ENCODE data around the gene SPRY4. TPM values are rescaled to one million over a fixed set of nuclear protein-coding genes. Genes with fewer than 3 reads are reported as not detected.
"Not testable (repeated sequence)": the region's sequence is repeated elsewhere in the genome, so short reads cannot be mapped to it uniquely, and the experiment has no call there.

SPRY4 gene
- total RNA-seq, 1 donor from 2014 or later: 36.9 TPM

GRCh38 chr5:142356716-142357468 lies 32.1 kb upstream of the SPRY4 start:
- Histone ChIP-seq H3K36me3 (ENCODE audit: control insufficient read depth, insufficient read depth, low read length) (no peaks in the 10 kb centered on the region), H3K4me3 (ENCODE audit: low read depth, low read length) (peak overlapping the region; percentile 50), H3K27me3 (ENCODE audit: control insufficient read depth, insufficient read depth, low read length) (no peaks in the 10 kb centered on the region)
- no peak for TF ChIP-seq CTCF (IDR thresholded peaks at IDR 0.05; ENCODE audit: insufficient read depth, low read length, poor library complexity, severe bottlenecking)
- DNase-seq (ENCODE audit: low read depth): peak; percentile 65

GRCh38 chr5:142356349-142356715 lies 31.5 kb upstream of the SPRY4 start:
- DNase-seq (ENCODE audit: low read depth): no peak
- H3K36me3 ChIP-seq (ENCODE audit: control insufficient read depth, insufficient read depth, low read length): no peaks in the 10 kb centered on the region
- TF ChIP-seq CTCF (IDR thresholded peaks at IDR 0.05; ENCODE audit: insufficient read depth, low read length, poor library complexity, severe bottlenecking): no peak
- no peaks in the 10 kb centered on the region for H3K27me3 ChIP-seq (ENCODE audit: control insufficient read depth, insufficient read depth, low read length)
- H3K4me3 ChIP-seq (ENCODE audit: low read depth, low read length): peak overlapping the region; percentile 50

GRCh38 chr5:142353071-142353472 lies 28.3 kb upstream of the SPRY4 start:
- DNase-seq (ENCODE audit: low read depth): no peak
- H3K27me3 ChIP-seq (ENCODE audit: control insufficient read depth, insufficient read depth, low read length): no peaks in the 10 kb centered on the region

GRCh38 chr5:142350021-142350420 lies 25.2 kb upstream of the SPRY4 start:
- no peak overlapping the region for H3K4me3 ChIP-seq (ENCODE audit: low read depth, low read length)
- no peak for DNase-seq (ENCODE audit: low read depth)
- no peaks in the 10 kb centered on the region for H3K27me3 ChIP-seq (ENCODE audit: control insufficient read depth, insufficient read depth, low read length)
- TF ChIP-seq CTCF (IDR thresholded peaks at IDR 0.05; ENCODE audit: insufficient read depth, low read length, poor library complexity, severe bottlenecking): no peak
- no peaks in the 10 kb centered on the region for H3K36me3 ChIP-seq (ENCODE audit: control insufficient read depth, insufficient read depth, low read length)

More at GRCh38 chr5:142353071-142353472, 28.3 kb upstream of the SPRY4 start:
- no peak for TF ChIP-seq CTCF (IDR thresholded peaks at IDR 0.05; ENCODE audit: insufficient read depth, low read length, poor library complexity, severe bottlenecking)
- Histone ChIP-seq H3K36me3 (ENCODE audit: control insufficient read depth, insufficient read depth, low read length) (no peaks in the 10 kb centered on the region), H3K4me3 (ENCODE audit: low read depth, low read length) (no peak overlapping the region)

- no peak for TF ChIP-seq CTCF (IDR thresholded peaks at IDR 0.05; ENCODE audit: insufficient read depth, low read length, poor library complexity, severe bottlenecking)
Observed at GRCh38 chr5:142346706-142347105, 21.9 kb upstream of the SPRY4 start.

GRCh38 chr5:142344915-142345314 lies 20.1 kb upstream of the SPRY4 start:
- H3K36me3 ChIP-seq (ENCODE audit: control insufficient read depth, insufficient read depth, low read length); H3K4me3 ChIP-seq (ENCODE audit: low read depth, low read length); DNase-seq (ENCODE audit: low read depth); H3K27me3 ChIP-seq (ENCODE audit: control insufficient read depth, insufficient read depth, low read length): not testable (repeated sequence)

More at GRCh38 chr5:142346706-142347105, 21.9 kb upstream of the SPRY4 start:
- Histone ChIP-seq H3K4me3 (ENCODE audit: low read depth, low read length) (no peak overlapping the region), H3K36me3 (ENCODE audit: control insufficient read depth, insufficient read depth, low read length) (no peaks in the 10 kb centered on the region), H3K27me3 (ENCODE audit: control insufficient read depth, insufficient read depth, low read length) (no peaks in the 10 kb centered on the region)
- no peak for DNase-seq (ENCODE audit: low read depth)

Data from kidney epithelial cell (primary cell).